ENCODE results near the gene NR4A3. TPM values are rescaled to one million over a fixed set of nuclear protein-coding genes. Genes with fewer than 3 reads are reported as not detected.
"Not testable (repeated sequence)": the region's sequence is repeated elsewhere in the genome, so short reads cannot be mapped to it uniquely, and the experiment has no call there.

The NR4A3 gene
- total RNA-seq, 1 donor from 2014 or later: 22.4 TPM

DNA sequence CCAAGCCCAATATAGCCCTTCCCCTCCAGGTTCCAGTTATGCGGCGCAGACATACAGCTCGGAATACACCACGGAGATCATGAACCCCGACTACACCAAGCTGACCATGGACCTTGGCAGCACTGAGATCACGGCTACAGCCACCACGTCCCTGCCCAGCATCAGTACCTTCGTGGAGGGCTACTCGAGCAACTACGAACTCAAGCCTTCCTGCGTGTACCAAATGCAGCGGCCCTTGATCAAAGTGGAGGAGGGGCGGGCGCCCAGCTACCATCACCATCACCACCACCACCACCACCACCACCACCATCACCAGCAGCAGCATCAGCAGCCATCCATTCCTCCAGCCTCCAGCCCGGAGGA lies 6.3 kb downstream of the NR4A3 start:
- intact Hi-C loops (cut with DNase I): loop anchor here (10.0 kb wide), 1 partner anchor 597 kb away; the partner anchor contains the start of gene MSANTD3
- no peak for DNase-seq (ENCODE audit: low spot score)

DNA sequence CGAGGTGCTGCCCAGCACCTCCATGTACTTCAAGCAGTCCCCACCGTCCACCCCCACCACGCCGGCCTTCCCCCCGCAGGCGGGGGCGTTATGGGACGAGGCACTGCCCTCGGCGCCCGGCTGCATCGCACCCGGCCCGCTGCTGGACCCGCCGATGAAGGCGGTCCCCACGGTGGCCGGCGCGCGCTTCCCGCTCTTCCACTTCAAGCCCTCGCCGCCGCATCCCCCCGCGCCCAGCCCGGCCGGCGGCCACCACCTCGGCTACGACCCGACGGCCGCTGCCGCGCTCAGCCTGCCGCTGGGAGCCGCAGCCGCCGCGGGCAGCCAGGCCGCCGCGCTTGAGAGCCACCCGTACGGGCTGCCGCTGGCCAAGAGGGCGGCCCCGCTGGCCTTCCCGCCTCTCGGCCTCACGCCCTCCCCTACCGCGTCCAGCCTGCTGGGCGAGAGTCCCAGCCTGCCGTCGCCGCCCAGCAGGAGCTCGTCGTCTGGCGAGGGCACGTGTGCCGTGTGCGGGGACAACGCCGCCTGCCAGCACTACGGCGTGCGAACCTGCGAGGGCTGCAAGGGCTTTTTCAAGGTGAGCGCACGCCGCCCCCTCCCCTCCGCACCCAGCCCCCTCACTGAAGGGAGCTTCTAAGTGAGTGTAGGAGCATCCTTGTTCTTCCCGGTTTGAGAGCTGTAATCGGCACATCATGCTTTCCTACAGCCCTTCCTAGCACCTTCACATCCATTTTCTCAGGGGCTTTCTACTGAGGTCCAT lies 6.9 kb downstream of the NR4A3 start:
- DNase-seq (ENCODE audit: low spot score): no peak
- intact Hi-C loops (cut with DNase I): loop anchor here (10.0 kb wide), 1 partner anchor 596 kb away; the partner anchor contains the start of gene MSANTD3

- intact Hi-C loops (cut with DNase I): no loop called here
- no peak for DNase-seq (ENCODE audit: low spot score)
These were observed 10.3 kb downstream of the NR4A3 start for GRCh38 chr9:99831857-99832557.

- DNase-seq (ENCODE audit: low spot score): no peak
These were observed 10.8 kb downstream of the NR4A3 start for GRCh38 chr9:99832558-99832864.

GRCh38 chr9:99833735-99834134 lies 12.1 kb downstream of the NR4A3 start:
- intact Hi-C loops (cut with DNase I): no loop called here
- no peak for DNase-seq (ENCODE audit: low spot score)

More at GRCh38 chr9:99832558-99832864, 10.8 kb downstream of the NR4A3 start:
- intact Hi-C loops (cut with DNase I): no loop called here

DNA sequence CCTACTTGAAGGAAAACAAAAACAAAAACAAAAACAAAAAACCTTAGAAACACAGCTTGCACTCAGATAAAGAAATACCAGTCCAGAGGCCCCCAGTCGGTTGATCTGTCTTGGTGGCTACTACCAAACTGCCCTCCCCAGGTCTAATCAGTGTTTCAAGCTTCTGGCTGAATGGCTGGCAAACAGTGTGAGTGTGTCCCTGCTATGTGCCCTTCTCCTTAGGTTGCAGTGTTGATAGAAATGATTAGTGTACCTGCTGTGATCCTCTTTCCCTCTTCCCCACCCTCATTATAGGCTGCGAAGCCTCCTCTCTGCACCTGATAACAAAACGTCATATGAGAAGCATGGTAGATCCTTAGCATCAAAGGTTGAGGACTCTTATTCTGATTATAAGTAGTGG lies 12.8 kb downstream of the NR4A3 start:
- intact Hi-C loops (cut with DNase I): no loop called here
- DNase-seq (ENCODE audit: low spot score): no peak

DNA sequence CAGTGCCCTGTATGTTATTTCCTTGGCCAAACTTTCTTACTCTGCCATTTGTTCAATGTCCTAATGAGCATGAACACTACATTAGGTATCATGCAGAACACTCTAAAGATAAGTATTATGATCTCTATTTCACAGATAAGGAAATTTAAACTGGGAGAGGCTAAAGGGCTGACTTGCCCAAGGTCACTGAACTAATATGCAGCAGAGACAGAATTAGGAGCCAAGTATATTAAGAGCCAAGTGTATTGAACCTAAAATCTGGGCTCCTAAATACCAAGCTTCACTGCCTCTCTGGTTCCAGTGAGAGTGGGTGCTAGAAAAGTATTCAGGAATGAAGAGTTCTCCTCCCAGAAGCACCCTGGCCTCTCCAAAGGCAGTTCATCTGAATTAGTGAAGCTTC lies 13.5 kb downstream of the NR4A3 start:
- intact Hi-C loops (cut with DNase I): no loop called here
- DNase-seq (ENCODE audit: low spot score): no peak

- intact Hi-C loops (cut with DNase I): no loop called here
- DNase-seq (ENCODE audit: low spot score): no peak
These were observed 13.9 kb downstream of the NR4A3 start for GRCh38 chr9:99835581-99835980.

- DNase-seq (ENCODE audit: low spot score): no peak
- intact Hi-C loops (cut with DNase I): no loop called here
These were observed 18.4 kb downstream of the NR4A3 start for GRCh38 chr9:99840072-99840471.

DNA sequence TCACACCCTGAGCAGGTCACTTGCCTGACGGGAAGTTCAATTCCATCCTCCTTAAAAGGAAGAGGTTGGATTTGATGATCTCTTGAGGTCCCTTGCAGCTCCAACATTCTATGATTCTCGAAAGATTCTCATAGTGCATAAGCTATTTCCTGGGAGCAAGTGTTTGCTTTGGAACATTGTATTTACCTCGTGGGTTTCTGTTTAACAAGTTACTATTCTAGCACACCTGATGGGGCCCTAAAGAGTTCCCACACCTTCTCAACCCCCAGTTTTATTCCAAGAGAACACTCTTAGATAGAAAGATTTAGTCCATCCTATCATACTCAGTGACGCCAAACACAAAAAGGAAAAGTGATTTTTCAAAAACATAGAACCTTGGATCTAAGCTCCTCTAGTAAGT lies 23.4 kb downstream of the NR4A3 start:
- no peak for DNase-seq (ENCODE audit: low spot score)
- intact Hi-C loops (cut with DNase I): no loop called here

- intact Hi-C loops (cut with DNase I): no loop called here
- no peak for DNase-seq (ENCODE audit: low spot score)
These were observed 26.8 kb downstream of the NR4A3 start for GRCh38 chr9:99848447-99848846.

DNA sequence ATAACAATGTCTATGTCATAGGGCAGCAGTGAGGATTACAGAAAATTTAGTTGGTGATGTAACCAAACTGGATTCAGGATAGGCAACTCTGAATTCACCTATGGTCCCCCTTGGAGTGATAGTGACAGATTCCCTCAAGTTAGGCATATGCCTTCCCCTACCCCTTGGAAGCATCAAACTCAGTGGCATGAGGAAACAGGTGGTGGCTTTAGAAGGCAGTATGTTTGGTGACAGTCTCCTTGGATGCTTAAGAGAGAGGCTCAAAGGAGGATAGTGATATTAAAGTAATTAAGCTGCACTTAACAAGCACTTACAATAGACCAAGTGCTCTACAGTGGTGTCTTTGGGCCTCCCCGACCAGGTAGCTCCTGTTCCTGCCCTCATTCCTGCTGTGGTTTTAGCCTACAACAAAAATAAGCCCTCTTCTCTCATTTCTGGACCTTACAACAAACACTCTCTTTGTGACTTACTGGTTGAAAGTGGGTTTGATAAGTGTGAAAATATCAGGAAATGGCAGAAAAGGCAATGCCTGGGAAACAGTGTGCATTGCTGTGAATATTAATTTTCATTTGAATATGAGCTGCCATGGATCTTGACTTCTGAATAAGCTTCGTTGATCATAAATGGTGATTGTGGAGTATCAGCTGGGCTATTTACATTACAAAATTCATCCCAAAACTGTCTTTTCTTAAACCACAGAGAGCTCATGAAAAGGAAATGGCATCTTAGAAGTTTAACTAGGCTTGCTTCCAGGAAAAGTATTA lies 29.2 kb downstream of the NR4A3 start:
- intact Hi-C loops (cut with DNase I): no loop called here
- DNase-seq (ENCODE audit: low spot score): no peak

- intact Hi-C loops (cut with DNase I): no loop called here
- DNase-seq (ENCODE audit: low spot score): no peak
These were observed 29.8 kb downstream of the NR4A3 start for GRCh38 chr9:99851500-99851822.

DNA sequence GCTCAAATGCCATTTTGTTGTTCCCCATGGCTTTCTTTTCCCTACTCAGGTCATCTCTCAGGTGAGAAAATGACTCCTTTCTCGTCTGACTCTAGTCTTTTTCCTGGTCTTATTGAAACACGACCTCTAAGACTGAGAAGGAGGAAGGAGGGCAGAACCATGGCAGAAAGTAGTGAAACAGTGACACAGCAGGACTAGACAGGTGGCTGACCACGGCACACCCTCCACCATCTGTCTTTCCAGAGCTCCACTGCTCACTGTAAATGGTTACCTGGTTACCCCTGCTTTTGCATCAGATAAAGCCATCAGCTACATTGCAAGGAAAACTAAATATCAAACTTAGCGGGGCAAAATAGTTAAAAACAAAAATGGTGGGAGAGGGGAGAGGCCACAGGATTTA lies 30.9 kb downstream of the NR4A3 start:
- DNase-seq (ENCODE audit: low spot score): no peak

GRCh38 chr9:99855467-99856176 lies 33.9 kb downstream of the NR4A3 start:
- DNase-seq (ENCODE audit: low spot score): no peak
- intact Hi-C loops (cut with DNase I): no loop called here

More for the DNA sequence above, 30.9 kb downstream of the NR4A3 start:
- intact Hi-C loops (cut with DNase I): no loop called here

DNA sequence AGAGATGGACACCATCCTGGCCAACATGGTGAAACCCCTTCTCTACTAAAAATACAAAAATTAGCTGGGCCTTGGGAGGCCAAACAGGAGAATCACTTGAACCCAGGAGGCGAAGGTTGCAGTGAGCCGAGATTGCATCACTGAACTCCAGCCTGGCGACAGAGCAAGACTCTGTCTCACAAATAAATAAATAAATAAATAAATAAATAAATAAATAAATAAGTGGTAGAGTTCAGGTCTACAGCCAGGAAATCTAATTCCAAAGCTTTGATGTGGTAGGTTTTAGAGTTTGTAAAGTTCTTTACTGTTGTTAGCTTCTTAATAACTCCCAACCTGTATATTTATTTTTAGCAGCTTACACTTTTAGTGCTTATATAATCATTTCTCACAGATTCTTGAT lies 35.9 kb downstream of the NR4A3 start:
- DNase-seq (ENCODE audit: low spot score); intact Hi-C loops (cut with DNase I): not testable (repeated sequence)

GRCh38 chr9:99858087-99858486 lies 36.4 kb downstream of the NR4A3 start:
- intact Hi-C loops (cut with DNase I): no loop called here
- no peak for DNase-seq (ENCODE audit: low spot score)

- intact Hi-C loops (cut with DNase I): no loop called here
- no peak for DNase-seq (ENCODE audit: low spot score)
These were observed 37.7 kb downstream of the NR4A3 start for GRCh38 chr9:99859243-99859980.

GRCh38 chr9:99860266-99860665 lies 38.6 kb downstream of the NR4A3 start:
- intact Hi-C loops (cut with DNase I): no loop called here
- no peak for DNase-seq (ENCODE audit: low spot score)
